ENCODE measurements around the gene ZNF175. TPM values are rescaled to one million over a fixed set of nuclear protein-coding genes. Genes with fewer than 3 reads are reported as not detected.

ZNF175 gene
- total RNA-seq, 1 donor from 2014 or later: 17.1 TPM

DNA sequence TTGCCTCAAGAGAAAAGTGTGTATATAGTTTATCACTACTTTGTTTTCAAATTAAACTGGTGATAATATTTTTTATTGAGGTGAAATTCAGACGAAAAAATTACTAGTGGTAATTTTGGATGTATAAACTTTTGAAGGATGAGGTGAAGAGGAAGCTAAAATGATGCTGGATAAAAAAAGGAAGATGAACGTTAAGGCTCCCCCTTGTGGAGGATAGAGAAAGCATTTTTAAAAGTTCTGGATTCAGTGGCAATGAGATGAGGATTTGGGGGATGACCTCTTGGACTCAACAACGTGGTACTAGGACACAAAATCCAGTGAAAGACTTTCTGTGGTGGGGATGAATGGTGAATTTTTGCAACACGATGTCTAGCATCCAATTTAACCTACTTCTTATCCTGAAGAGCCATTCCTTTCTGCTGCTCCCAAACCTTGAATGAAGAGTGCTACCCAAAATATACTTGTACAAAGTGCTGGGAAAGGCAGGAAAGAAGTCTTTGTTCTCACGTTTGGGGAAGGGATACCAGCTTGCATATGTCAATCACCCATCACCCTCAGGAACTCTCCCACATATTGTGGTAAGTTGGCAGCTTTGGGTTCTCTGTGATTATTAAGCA, 66.4 kb downstream of the ZNF175 start:
- ATAC-seq: no peak
- Histone ChIP-seq H3K4me3 (no peak overlapping the region), H3K9me3 (no peaks in the 10 kb centered on the region), H3K4me1 (no peaks in the 10 kb centered on the region), H3K36me3 (no peaks in the 10 kb centered on the region), H3K27me3 (ENCODE audit: low read depth) (no peaks in the 10 kb centered on the region), H3K27ac (no peak overlapping the region)
- intact Hi-C loops (cut with DNase I): no loop called here
- TF ChIP-seq, protein P1, sequence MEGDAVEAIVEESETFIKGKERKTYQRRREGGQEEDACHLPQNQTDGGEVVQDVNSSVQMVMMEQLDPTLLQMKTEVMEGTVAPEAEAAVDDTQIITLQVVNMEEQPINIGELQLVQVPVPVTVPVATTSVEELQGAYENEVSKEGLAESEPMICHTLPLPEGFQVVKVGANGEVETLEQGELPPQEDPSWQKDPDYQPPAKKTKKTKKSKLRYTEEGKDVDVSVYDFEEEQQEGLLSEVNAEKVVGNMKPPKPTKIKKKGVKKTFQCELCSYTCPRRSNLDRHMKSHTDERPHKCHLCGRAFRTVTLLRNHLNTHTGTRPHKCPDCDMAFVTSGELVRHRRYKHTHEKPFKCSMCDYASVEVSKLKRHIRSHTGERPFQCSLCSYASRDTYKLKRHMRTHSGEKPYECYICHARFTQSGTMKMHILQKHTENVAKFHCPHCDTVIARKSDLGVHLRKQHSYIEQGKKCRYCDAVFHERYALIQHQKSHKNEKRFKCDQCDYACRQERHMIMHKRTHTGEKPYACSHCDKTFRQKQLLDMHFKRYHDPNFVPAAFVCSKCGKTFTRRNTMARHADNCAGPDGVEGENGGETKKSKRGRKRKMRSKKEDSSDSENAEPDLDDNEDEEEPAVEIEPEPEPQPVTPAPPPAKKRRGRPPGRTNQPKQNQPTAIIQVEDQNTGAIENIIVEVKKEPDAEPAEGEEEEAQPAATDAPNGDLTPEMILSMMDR (IDR thresholded peaks at IDR 0.05): peak; percentile 22
- DNase-seq: no peak

DNA sequence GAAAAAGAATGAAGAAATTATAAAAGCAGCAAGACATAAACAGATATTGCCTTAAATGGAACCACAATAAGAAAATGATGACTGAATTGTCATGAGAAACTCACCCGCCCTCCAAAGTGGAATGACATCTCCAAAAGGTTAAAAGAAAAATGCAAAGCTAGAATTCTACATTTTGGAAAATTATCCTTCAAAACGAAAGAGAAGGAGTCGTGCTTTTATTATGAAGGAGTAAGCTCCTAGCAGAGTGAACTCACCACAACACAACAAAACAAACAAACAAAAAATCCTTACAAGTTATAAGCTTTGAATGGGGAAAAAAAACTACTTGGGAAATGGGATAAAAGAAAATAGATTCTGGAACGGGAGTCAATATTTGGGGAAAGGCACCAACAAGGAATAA, 68.8 kb downstream of the ZNF175 start:
- Histone ChIP-seq H3K27ac (no peak overlapping the region), H3K4me1 (no peaks in the 10 kb centered on the region), H3K36me3 (no peaks in the 10 kb centered on the region), H3K27me3 (ENCODE audit: low read depth) (no peaks in the 10 kb centered on the region), H3K9me3 (no peaks in the 10 kb centered on the region), H3K4me3 (no peak overlapping the region)
- intact Hi-C loops (cut with DNase I): no loop called here
- TF ChIP-seq, protein P1 (IDR thresholded peaks at IDR 0.05): no peak
- DNase-seq (no peak), ATAC-seq (no peak)

DNA sequence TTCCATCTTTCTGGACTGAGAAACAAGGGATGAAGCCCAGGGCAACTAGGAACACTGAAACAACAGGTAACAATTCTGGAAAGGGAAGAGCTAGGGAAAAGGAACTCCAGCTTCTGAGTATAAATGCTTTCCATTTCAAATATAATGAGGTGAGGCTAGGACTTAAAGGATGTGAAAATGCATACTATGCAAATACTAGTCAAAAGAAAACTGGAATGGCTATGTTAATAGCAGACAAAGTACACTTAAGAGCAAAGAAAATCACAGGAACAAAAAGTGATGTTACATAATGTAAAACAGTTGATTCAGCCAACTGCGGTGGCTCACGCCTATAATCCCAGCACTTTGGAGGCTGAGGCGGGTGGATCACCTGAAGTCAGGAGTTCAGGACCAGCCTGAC, 69.3 kb downstream of the ZNF175 start:
- intact Hi-C loops (cut with DNase I): no loop called here
- H3K27ac ChIP-seq: no peak overlapping the region
- TF ChIP-seq, protein P1 (IDR thresholded peaks at IDR 0.05): no peak
- DNase-seq (no peak), ATAC-seq (no peak)
- no peaks in the 10 kb centered on the region for H3K4me1 ChIP-seq
- H3K36me3 ChIP-seq: no peaks in the 10 kb centered on the region
- H3K27me3 ChIP-seq (ENCODE audit: low read depth): no peaks in the 10 kb centered on the region
- no peak overlapping the region for H3K4me3 ChIP-seq
- no peaks in the 10 kb centered on the region for H3K9me3 ChIP-seq

DNA sequence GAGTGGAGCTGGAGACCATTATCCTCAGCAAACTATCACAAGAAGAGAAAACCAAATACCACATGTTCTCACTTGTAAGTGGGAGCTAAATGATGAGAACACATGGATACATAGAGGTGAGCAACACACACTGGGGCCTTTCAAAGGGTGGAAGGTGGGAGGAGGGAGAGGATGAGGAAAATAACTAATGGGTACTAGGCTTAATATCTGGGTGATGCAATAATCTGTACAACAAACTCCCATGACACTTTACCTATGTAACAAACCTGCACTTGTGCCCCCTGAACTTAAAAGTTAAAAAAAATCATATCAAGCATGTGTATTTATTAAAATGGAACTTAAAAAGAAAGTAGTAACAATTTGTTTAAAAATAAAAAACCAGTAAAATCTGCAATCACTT, 70.6 kb downstream of the ZNF175 start:
- Histone ChIP-seq H3K36me3 (no peaks in the 10 kb centered on the region), H3K4me3 (no peak overlapping the region), H3K4me1 (no peaks in the 10 kb centered on the region), H3K27me3 (ENCODE audit: low read depth) (no peaks in the 10 kb centered on the region), H3K9me3 (no peaks in the 10 kb centered on the region), H3K27ac (no peak overlapping the region)
- DNase-seq: no peak
- intact Hi-C loops (cut with DNase I): no loop called here
- no peak for ATAC-seq
- TF ChIP-seq, protein P1 (IDR thresholded peaks at IDR 0.05): no peak

Other genes with a start within 250 kb of the ZNF175 start
- gene VSIG10L, start 229.1 kb upstream of the ZNF175 start, total RNA-seq: 3.2 TPM
- 59.8 TPM for gene ETFB, start 204.9 kb upstream of the ZNF175 start, total RNA-seq
- gene CLDND2, start 202.3 kb upstream of the ZNF175 start, total RNA-seq: 1.9 TPM
- 31.7 TPM for gene NKG7, start 198.6 kb upstream of the ZNF175 start, total RNA-seq
- gene LIM2, start 183.3 kb upstream of the ZNF175 start, total RNA-seq: not detected
- not detected for gene C19orf84, start 180.7 kb upstream of the ZNF175 start, total RNA-seq
- 17.4 TPM for gene SIGLEC10, start 153.6 kb upstream of the ZNF175 start, total RNA-seq
- 3.0 TPM for gene SIGLEC8, start 112.8 kb upstream of the ZNF175 start, total RNA-seq
- gene CEACAM18, start 92.7 kb upstream of the ZNF175 start, total RNA-seq: not detected
- gene SIGLEC12, start 69.5 kb upstream of the ZNF175 start, total RNA-seq: 5.9 TPM
- gene SIGLEC6, start 39.6 kb upstream of the ZNF175 start, total RNA-seq: 6.5 TPM
- 3.1 TPM for gene SIGLEC5, start 59.1 kb downstream of the ZNF175 start, total RNA-seq
- 20.3 TPM for gene SIGLEC14, start 75.5 kb downstream of the ZNF175 start, total RNA-seq
- 19.8 TPM for gene SPACA6, start 122.0 kb downstream of the ZNF175 start, total RNA-seq
- gene HAS1, start 152.7 kb downstream of the ZNF175 start, total RNA-seq: not detected
- gene FPR1, start 180.6 kb downstream of the ZNF175 start, total RNA-seq: 105 TPM
- gene FPR2, start 189.9 kb downstream of the ZNF175 start, total RNA-seq: 29.4 TPM
- gene FPR3, start 223.9 kb downstream of the ZNF175 start, total RNA-seq: 62.3 TPM